Measurements from ENCODE around the gene TMEM108.

DNA sequence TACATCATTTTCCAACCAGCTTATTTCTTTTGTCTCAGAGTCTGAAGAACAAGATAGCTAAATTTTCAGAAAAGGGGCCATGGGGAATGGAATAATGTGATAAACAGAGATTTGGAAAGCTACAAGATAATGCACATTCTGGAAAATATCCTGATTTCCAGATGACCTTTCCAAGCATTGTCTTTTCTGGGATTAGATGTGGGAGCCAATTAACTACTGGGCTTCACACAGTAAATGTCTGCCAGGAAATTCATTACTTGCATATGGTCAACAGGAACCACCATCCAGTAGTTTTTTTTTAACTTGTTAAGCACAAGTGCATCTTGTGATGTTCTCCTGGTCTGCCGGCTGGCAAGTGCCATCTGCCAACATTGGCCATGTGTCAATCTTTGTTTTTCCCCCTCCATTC, 230.5 kb downstream of the TMEM108 start:
- TF ChIP-seq, protein P1, sequence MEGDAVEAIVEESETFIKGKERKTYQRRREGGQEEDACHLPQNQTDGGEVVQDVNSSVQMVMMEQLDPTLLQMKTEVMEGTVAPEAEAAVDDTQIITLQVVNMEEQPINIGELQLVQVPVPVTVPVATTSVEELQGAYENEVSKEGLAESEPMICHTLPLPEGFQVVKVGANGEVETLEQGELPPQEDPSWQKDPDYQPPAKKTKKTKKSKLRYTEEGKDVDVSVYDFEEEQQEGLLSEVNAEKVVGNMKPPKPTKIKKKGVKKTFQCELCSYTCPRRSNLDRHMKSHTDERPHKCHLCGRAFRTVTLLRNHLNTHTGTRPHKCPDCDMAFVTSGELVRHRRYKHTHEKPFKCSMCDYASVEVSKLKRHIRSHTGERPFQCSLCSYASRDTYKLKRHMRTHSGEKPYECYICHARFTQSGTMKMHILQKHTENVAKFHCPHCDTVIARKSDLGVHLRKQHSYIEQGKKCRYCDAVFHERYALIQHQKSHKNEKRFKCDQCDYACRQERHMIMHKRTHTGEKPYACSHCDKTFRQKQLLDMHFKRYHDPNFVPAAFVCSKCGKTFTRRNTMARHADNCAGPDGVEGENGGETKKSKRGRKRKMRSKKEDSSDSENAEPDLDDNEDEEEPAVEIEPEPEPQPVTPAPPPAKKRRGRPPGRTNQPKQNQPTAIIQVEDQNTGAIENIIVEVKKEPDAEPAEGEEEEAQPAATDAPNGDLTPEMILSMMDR (IDR thresholded peaks at IDR 0.05) = no peak
- no peak for TF ChIP-seq POLR2A (IDR thresholded peaks at IDR 0.05)
